Fibroblast of mammary gland (primary cell): ENCODE measurements around the gene PCDH15.

Source experiments
- DNase-seq: peaks from one replicate; pipeline ENCODE4 v3.0.0-alpha.2; 2010; ENCODE audit warnings: low read depth
- H3K4me3 ChIP-seq: 2 replicates; pipeline ENCODE4 v1.5.1; 2011; ENCODE audit warnings: low read depth, mild to moderate bottlenecking, low read length, moderate library complexity; ENCODE audit not compliant: control insufficient read depth
- TF ChIP-seq, protein P1 (sequence below): conservative IDR thresholded peaks from 2 replicates; pipeline ENCODE4 v1.5.1; 2011; ENCODE audit warnings: low read depth, low read length, inconsistent platforms; ENCODE audit not compliant: control insufficient read depth, insufficient read depth

Gene PCDH15

DNA sequence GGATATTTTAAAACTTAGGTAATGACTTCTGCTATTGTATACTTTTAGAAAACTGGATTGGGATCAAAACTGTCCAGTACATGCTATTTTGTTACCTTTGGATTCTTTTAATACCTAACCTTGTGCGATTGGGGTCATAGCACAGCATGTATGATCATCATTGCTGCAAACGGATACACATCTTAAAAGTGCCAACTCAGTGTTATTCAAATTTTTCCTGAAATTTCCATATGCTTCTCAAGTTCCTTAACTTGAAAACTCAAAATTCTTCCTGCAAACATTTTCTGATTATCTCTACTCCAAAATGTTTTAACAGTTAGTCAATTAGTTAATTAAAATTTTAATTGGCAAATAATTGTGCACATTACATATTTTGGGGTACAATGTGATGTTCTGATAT is 147.5 kb downstream of the PCDH15 start:
- DNase-seq: no peak
- TF ChIP-seq, protein P1, sequence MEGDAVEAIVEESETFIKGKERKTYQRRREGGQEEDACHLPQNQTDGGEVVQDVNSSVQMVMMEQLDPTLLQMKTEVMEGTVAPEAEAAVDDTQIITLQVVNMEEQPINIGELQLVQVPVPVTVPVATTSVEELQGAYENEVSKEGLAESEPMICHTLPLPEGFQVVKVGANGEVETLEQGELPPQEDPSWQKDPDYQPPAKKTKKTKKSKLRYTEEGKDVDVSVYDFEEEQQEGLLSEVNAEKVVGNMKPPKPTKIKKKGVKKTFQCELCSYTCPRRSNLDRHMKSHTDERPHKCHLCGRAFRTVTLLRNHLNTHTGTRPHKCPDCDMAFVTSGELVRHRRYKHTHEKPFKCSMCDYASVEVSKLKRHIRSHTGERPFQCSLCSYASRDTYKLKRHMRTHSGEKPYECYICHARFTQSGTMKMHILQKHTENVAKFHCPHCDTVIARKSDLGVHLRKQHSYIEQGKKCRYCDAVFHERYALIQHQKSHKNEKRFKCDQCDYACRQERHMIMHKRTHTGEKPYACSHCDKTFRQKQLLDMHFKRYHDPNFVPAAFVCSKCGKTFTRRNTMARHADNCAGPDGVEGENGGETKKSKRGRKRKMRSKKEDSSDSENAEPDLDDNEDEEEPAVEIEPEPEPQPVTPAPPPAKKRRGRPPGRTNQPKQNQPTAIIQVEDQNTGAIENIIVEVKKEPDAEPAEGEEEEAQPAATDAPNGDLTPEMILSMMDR: no peak

DNA sequence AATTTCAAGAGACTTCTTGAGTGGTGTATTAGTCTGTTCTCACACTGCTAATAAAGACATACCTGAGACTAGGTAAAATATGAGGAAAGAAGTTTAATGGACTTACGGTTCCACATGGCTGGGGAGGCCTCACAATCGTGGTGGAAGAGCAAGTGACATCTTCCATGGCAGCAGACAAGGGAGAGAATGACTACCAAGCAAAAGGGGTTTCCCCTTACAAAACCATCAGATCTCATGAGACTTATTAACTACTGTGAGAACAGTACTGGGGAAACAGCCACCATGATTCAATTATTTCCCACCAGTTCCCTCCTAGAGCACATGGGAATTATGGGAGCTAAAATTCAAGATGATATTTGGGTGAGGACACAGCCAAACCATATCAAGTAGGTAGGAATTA is 150.5 kb downstream of the PCDH15 start:
- DNase-seq: no peak
- no peak overlapping the region for H3K4me3 ChIP-seq
- TF ChIP-seq, protein P1: no peak

More for the DNA sequence above, 147.5 kb downstream of the PCDH15 start:
- no peak overlapping the region for H3K4me3 ChIP-seq

DNA sequence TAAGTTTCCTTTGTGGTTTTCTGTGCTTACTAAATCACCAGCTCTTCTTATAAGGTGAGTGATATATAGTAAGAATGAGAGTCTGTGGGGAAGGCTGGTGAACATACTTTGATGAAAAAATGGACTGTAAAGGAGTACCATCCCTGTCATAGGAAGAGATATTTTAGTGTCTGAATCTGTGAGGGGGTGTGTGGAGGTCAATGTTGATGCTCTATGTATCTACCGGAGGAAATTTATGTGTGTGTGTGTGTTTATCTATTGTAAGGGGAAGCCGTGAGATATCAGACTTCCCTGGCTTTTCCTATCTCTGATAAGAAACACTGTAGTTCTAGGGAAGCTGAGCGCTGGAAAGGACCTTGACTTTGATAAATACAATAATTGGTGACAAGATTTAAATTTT is 179.0 kb downstream of the PCDH15 start:
- H3K4me3 ChIP-seq: no peak overlapping the region
- TF ChIP-seq, protein P1: no peak
- no peak for DNase-seq

DNA sequence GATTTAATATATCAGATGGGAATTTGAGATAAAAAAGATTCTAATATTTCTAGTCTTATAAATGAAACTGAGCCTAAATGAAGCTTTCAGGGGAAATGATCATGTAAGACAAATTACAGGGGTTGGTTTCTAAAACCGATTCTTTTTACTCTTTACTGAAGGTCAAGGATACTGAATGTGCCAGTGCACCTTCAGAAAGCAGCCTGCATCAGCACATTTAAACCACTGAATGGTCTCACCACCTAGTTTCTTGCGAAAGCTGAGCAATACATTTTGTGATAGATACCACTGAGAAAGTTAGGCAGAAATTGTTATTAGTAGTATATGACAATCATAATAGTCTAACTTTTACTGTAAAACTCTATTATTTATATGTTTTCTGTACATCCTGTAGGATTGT is 180.7 kb downstream of the PCDH15 start:
- no peak for DNase-seq
- TF ChIP-seq, protein P1: no peak

DNA sequence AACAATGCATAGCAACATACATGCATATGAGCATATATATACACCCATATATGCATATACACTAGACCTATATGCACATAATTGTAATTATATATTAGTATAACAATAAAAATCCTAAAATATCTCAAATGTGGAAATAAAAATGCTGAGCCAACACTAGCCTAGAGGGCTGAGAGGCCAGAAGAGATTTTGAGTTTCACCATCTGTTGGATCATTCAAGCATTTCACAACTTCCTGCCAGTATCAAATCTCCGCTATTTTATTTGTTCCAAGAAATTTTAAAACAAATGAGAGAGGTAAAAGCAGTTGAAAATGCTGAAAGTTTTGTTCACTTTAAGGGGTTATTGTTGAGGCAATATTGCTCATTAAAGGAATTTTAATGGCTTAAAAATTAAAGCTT is 187.0 kb downstream of the PCDH15 start:
- TF ChIP-seq, protein P1: no peak
- H3K4me3 ChIP-seq: no peak overlapping the region

More for the DNA sequence above, 180.7 kb downstream of the PCDH15 start:
- no peak overlapping the region for H3K4me3 ChIP-seq

DNA sequence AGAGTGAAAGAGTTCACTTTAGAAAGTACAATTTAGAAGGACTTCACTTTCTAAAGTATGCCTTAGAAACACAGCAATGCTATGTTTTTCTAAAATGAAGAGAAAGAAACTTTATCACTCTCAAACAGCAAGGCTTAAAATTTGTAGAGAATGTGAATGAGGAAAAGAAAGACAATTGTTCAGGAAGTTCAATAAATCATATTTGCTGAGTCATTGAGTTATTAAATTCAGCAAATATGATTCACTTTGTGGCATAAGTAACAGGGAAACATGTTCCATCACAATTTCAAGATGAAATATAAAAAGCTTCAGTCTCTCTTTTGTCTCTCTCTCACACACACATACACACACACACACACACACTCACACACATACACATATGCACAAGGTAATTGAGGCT is 187.9 kb downstream of the PCDH15 start:
- H3K4me3 ChIP-seq: no peak overlapping the region
- DNase-seq: peak; percentile 1
- TF ChIP-seq, protein P1: no peak

More for the DNA sequence above, 187.0 kb downstream of the PCDH15 start:
- peak; percentile 4 for DNase-seq

DNA sequence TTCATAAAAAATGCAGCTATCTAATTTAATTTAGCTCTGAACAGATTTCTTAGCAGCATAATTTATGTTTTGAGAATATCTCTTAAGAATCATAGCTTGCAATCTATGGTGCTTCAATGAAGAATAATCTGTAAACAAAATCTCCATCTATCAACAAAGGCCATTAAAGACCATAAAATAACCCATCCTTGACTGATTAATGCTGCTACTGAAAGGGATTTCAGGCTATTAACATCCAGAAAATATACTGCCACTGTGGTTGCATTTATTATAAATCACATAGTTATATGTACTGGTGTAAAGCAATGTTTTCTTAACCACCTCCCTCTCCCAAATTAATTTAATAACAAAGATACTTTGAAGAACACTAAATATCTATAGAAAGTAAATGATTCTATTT is 191.6 kb downstream of the PCDH15 start:
- no peak for DNase-seq
- TF ChIP-seq, protein P1: no peak
- H3K4me3 ChIP-seq: no peak overlapping the region
